ENCODE measurements around the gene YIPF6.

Gene YIPF6

GRCh38 chrX:68503836-68504636 lies 5.2 kb downstream of the YIPF6 start:
- Histone ChIP-seq H3K27me3 (ENCODE audit: insufficient read depth, low read length) (no peaks in the 10 kb centered on the region), H3K4ac (ENCODE audit: low read depth, low read length) (no peak overlapping the region), H3K4me3 (ENCODE audit: low read depth, low read length) (no peak overlapping the region), H3K9me3 (ENCODE audit: insufficient read depth, low read depth, low read length) (no peaks in the 10 kb centered on the region), H2AK5ac (ENCODE audit: low read length) (no peak overlapping the region), H3K23ac (ENCODE audit: low read length) (no peak overlapping the region), H3K79me1 (ENCODE audit: low read length) (peaks cover 2% of the 10 kb centered on the region), H2AFZ (ENCODE audit: insufficient read depth, low read length, poor library complexity) (no peak overlapping the region), H2BK5ac (ENCODE audit: low read depth, low read length, poor library complexity) (no peak overlapping the region), H4K8ac (ENCODE audit: low read depth, low read length) (no peak overlapping the region), H3K9ac (ENCODE audit: low read length) (no peak overlapping the region), H4K91ac (ENCODE audit: low read depth, low read length) (no peak overlapping the region), H2BK12ac (ENCODE audit: low read length) (no peak overlapping the region), H2BK120ac (ENCODE audit: insufficient read depth, low read length, poor library complexity) (no peak overlapping the region), H3K4me2 (ENCODE audit: low read length) (no peak overlapping the region), H3K36me3 (ENCODE audit: control insufficient read depth in 1 of 2, insufficient read depth in 2 of 2, low read length in 2 of 2) (peaks cover 3% of the 10 kb centered on the region in 2 experiments), H3K79me2 (ENCODE audit: control insufficient read depth, insufficient read depth, low read length, poor library complexity) (peaks cover 4% of the 10 kb centered on the region), H3K18ac (ENCODE audit: low read length) (no peak overlapping the region), H3K14ac (ENCODE audit: low read length) (no peak overlapping the region), H3K27ac (ENCODE audit: low read depth, low read length) (no peak overlapping the region), H3K4me1 (ENCODE audit: control insufficient read depth in 1 of 2, insufficient read depth in 2 of 2, low read length in 2 of 2) (peaks cover 0 to 2% of the 10 kb centered on the region in 2 experiments), H4K12ac (ENCODE audit: low read depth, low read length) (no peak overlapping the region)
- DNase-seq: peak; percentile 60 to 88
- no CpG with 5 or more reads among the region's 11 CpGs for WGBS (ENCODE audit: extremely low coverage, insufficient coverage, insufficient read length)

GRCh38 chrX:68506649-68507048 lies 7.8 kb downstream of the YIPF6 start:
- no peak overlapping the region for H4K12ac ChIP-seq (ENCODE audit: low read depth, low read length)
- no peak overlapping the region for H2BK12ac ChIP-seq (ENCODE audit: low read length)
- H3K27me3 ChIP-seq (ENCODE audit: insufficient read depth, low read length): no peaks in the 10 kb centered on the region
- no peak overlapping the region for H3K23ac ChIP-seq (ENCODE audit: low read length)
- H2BK5ac ChIP-seq (ENCODE audit: low read depth, low read length, poor library complexity): no peak overlapping the region
- H3K79me1 ChIP-seq (ENCODE audit: low read length): no peaks in the 10 kb centered on the region
- peaks cover 2 to 3% of the 10 kb centered on the region in 2 experiments for H3K36me3 ChIP-seq (ENCODE audit: control insufficient read depth in 1 of 2, insufficient read depth in 2 of 2, low read length in 2 of 2)
- no peak overlapping the region for H3K14ac ChIP-seq (ENCODE audit: low read length)
- no peak overlapping the region for H2AFZ ChIP-seq (ENCODE audit: insufficient read depth, low read length, poor library complexity)
- H2BK120ac ChIP-seq (ENCODE audit: insufficient read depth, low read length, poor library complexity): no peak overlapping the region
- H3K18ac ChIP-seq (ENCODE audit: low read length): no peak overlapping the region
- H3K4ac ChIP-seq (ENCODE audit: low read depth, low read length): no peak overlapping the region
- no peak overlapping the region for H3K4me2 ChIP-seq (ENCODE audit: low read length)
- no peak overlapping the region for H4K8ac ChIP-seq (ENCODE audit: low read depth, low read length)
- H3K4me1 ChIP-seq (ENCODE audit: control insufficient read depth in 1 of 2, insufficient read depth in 2 of 2, low read length in 2 of 2): no peaks in the 10 kb centered on the region
- WGBS (ENCODE audit: extremely low coverage, insufficient coverage, insufficient read length): no CpG with 5 or more reads among the region's 2 CpGs
- no peaks in the 10 kb centered on the region for H3K79me2 ChIP-seq (ENCODE audit: control insufficient read depth, insufficient read depth, low read length, poor library complexity)
- no peaks in the 10 kb centered on the region for H3K9me3 ChIP-seq (ENCODE audit: insufficient read depth, low read depth, low read length)
- H3K9ac ChIP-seq (ENCODE audit: low read length): no peak overlapping the region
- no peak overlapping the region for H3K27ac ChIP-seq (ENCODE audit: low read depth, low read length)
- H4K91ac ChIP-seq (ENCODE audit: low read depth, low read length): no peak overlapping the region
- no peak overlapping the region for H3K4me3 ChIP-seq (ENCODE audit: low read depth, low read length)
- DNase-seq: peak in 1 of 2 donors; percentile 42
- H2AK5ac ChIP-seq (ENCODE audit: low read length): no peak overlapping the region

DNA sequence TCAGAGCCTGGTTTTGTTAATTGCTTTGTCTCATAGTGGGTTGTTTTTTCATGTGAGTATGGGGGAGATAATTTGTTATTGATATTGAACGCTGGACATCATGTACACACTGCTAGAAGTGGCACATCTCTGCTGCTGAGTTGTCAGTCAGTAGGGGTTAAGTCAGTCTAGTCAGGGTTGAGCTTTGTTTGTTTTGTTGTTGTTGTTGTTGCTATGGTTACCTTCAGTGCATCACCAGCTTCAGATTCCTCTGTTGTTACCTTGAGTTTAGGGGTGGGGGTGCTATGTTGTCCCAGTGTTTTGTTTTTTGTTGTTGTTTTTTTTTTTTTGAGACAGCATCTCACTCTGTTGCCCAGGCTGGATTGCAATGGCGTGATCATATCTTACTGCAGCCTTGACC lies 9.9 kb downstream of the YIPF6 start:
- Histone ChIP-seq H3K9me3 (ENCODE audit: insufficient read depth, low read depth, low read length) (no peaks in the 10 kb centered on the region), H3K14ac (ENCODE audit: low read length) (no peak overlapping the region), H4K12ac (ENCODE audit: low read depth, low read length) (no peak overlapping the region), H3K27ac (ENCODE audit: low read depth, low read length) (no peak overlapping the region), H2BK12ac (ENCODE audit: low read length) (no peak overlapping the region), H3K18ac (ENCODE audit: low read length) (no peak overlapping the region), H3K4ac (ENCODE audit: low read depth, low read length) (no peak overlapping the region), H3K36me3 (ENCODE audit: control insufficient read depth in 1 of 2, insufficient read depth in 2 of 2, low read length in 2 of 2) (peaks cover 0 to 3% of the 10 kb centered on the region in 2 experiments), H3K27me3 (ENCODE audit: insufficient read depth, low read length) (no peaks in the 10 kb centered on the region), H3K4me1 (ENCODE audit: control insufficient read depth in 1 of 2, insufficient read depth in 2 of 2, low read length in 2 of 2) (no peaks in the 10 kb centered on the region), H2AFZ (ENCODE audit: insufficient read depth, low read length, poor library complexity) (no peak overlapping the region), H3K23ac (ENCODE audit: low read length) (no peak overlapping the region), H3K79me1 (ENCODE audit: low read length) (no peaks in the 10 kb centered on the region), H3K9ac (ENCODE audit: low read length) (no peak overlapping the region), H4K8ac (ENCODE audit: low read depth, low read length) (no peak overlapping the region), H3K4me2 (ENCODE audit: low read length) (no peak overlapping the region), H3K79me2 (ENCODE audit: control insufficient read depth, insufficient read depth, low read length, poor library complexity) (no peaks in the 10 kb centered on the region), H2AK5ac (ENCODE audit: low read length) (no peak overlapping the region), H2BK120ac (ENCODE audit: insufficient read depth, low read length, poor library complexity) (no peak overlapping the region), H4K91ac (ENCODE audit: low read depth, low read length) (no peak overlapping the region), H2BK5ac (ENCODE audit: low read depth, low read length, poor library complexity) (no peak overlapping the region), H3K4me3 (ENCODE audit: low read depth, low read length) (no peak overlapping the region)
- DNase-seq: peak; percentile 23 to 73
- WGBS (ENCODE audit: extremely low coverage, insufficient coverage, insufficient read length): no CpG with 5 or more reads among the region's 2 CpGs

GRCh38 chrX:68511255-68511654 lies 12.4 kb downstream of the YIPF6 start:
- no peak overlapping the region for H3K4me3 ChIP-seq (ENCODE audit: low read depth, low read length)
- peaks cover 8 to 10% of the 10 kb centered on the region in 2 experiments for H3K36me3 ChIP-seq (ENCODE audit: control insufficient read depth in 1 of 2, insufficient read depth in 2 of 2, low read length in 2 of 2)
- WGBS (ENCODE audit: extremely low coverage, insufficient coverage, insufficient read length): no CpG with 5 or more reads among the region's 3 CpGs
- no peaks in the 10 kb centered on the region for H3K4me1 ChIP-seq (ENCODE audit: control insufficient read depth in 1 of 2, insufficient read depth in 2 of 2, low read length in 2 of 2)
- no peak overlapping the region for H2AK5ac ChIP-seq (ENCODE audit: low read length)
- no peaks in the 10 kb centered on the region for H3K79me1 ChIP-seq (ENCODE audit: low read length)
- no peak overlapping the region for H3K14ac ChIP-seq (ENCODE audit: low read length)
- no peaks in the 10 kb centered on the region for H3K9me3 ChIP-seq (ENCODE audit: insufficient read depth, low read depth, low read length)
- H2BK120ac ChIP-seq (ENCODE audit: insufficient read depth, low read length, poor library complexity): no peak overlapping the region
- H3K27me3 ChIP-seq (ENCODE audit: insufficient read depth, low read length): no peaks in the 10 kb centered on the region
- H4K8ac ChIP-seq (ENCODE audit: low read depth, low read length): no peak overlapping the region
- H3K79me2 ChIP-seq (ENCODE audit: control insufficient read depth, insufficient read depth, low read length, poor library complexity): no peaks in the 10 kb centered on the region
- no peak overlapping the region for H2BK5ac ChIP-seq (ENCODE audit: low read depth, low read length, poor library complexity)
- no peak overlapping the region for H3K9ac ChIP-seq (ENCODE audit: low read length)
- peak; percentile 13 to 78 for DNase-seq
- no peak overlapping the region for H3K27ac ChIP-seq (ENCODE audit: low read depth, low read length)
- H3K4me2 ChIP-seq (ENCODE audit: low read length): no peak overlapping the region
- no peak overlapping the region for H4K91ac ChIP-seq (ENCODE audit: low read depth, low read length)
- H3K18ac ChIP-seq (ENCODE audit: low read length): no peak overlapping the region
- H3K4ac ChIP-seq (ENCODE audit: low read depth, low read length): no peak overlapping the region
- H2BK12ac ChIP-seq (ENCODE audit: low read length): no peak overlapping the region
- no peak overlapping the region for H4K12ac ChIP-seq (ENCODE audit: low read depth, low read length)
- H2AFZ ChIP-seq (ENCODE audit: insufficient read depth, low read length, poor library complexity): no peak overlapping the region
- H3K23ac ChIP-seq (ENCODE audit: low read length): no peak overlapping the region
